GM13976 (cell line): Measurements from ENCODE around the gene PXYLP1.

Experiments
- DNase-seq: peaks from one replicate; pipeline ENCODE4 v3.0.0; 2012; ENCODE audit warnings: low spot score
- CTCF ChIP-seq: IDR thresholded peaks from 2 replicates; pipeline ENCODE4 v1.5.1; 2012; ENCODE audit warnings: borderline replicate concordance, mild to moderate bottlenecking; ENCODE audit not compliant: insufficient read depth; ENCODE audit errors: extremely low read depth, missing control alignments, control extremely low read depth
- in situ Hi-C: fragments of 300-500 bp; cut with MboI; formaldehyde crosslinking; loops from one replicate; pipeline ENCODE4 v1.12.0; 2022; ENCODE audit warnings: low sequenced_read_pairs, mixed read lengths, inconsistent platforms; ENCODE audit not compliant: unreplicated experiment

The PXYLP1 gene

GRCh38 chr3:141216975-141217374 lies 14.7 kb upstream of the PXYLP1 start:
- no peak for TF ChIP-seq CTCF
- in situ Hi-C loops = no loop called here
- DNase-seq = no peak

GRCh38 chr3:141217389-141217788 lies 14.2 kb upstream of the PXYLP1 start:
- no peak for DNase-seq
- TF ChIP-seq CTCF = no peak
- in situ Hi-C loops = no loop called here

GRCh38 chr3:141218162-141218835 lies 13.3 kb upstream of the PXYLP1 start:
- no peak for TF ChIP-seq CTCF
- in situ Hi-C loops = no loop called here
- no peak for DNase-seq

GRCh38 chr3:141218926-141219325 lies 12.7 kb upstream of the PXYLP1 start:
- DNase-seq = no peak
- in situ Hi-C loops = no loop called here
- TF ChIP-seq CTCF = no peak

GRCh38 chr3:141223673-141224166 lies 7.9 kb upstream of the PXYLP1 start:
- in situ Hi-C loops = no loop called here
- DNase-seq = no peak
- no peak for TF ChIP-seq CTCF

- no peak for DNase-seq
- in situ Hi-C loops = no loop called here
- no peak for TF ChIP-seq CTCF
Observed at GRCh38 chr3:141225939-141226338, 5.7 kb upstream of the PXYLP1 start.
